OCI-LY7 (cell line): ENCODE measurements around the gene CDK11B.

ENCODE experiments used
- CTCF ChIP-seq: fragments of 200-600 bp; sonication (generic); conservative IDR thresholded peaks from 2 replicates; pipeline ENCODE4 v1.5.1; 2014; ENCODE audit warnings: mild to moderate bottlenecking, antibody characterized with exemption, low read length, moderate library complexity, mixed read lengths
- EZH2phosphoT487 ChIP-seq: fragments of 200-600 bp; sonication (generic); IDR thresholded peaks from 2 replicates; pipeline ENCODE4 v1.6.1; 2018; ENCODE audit warnings: low read depth, borderline replicate concordance, mild to moderate bottlenecking, mixed run types, antibody characterized with exemption, low read length, moderate library complexity, mixed read lengths

- TF ChIP-seq CTCF (no peak), EZH2phosphoT487 (no peak)
Measured at GRCh38 chr1:1625404-1625775, 33.4 kb downstream of the CDK11B start.
